Calu3 (cell line): ENCODE data around the gene DOK7. TPM values are rescaled to one million over a fixed set of nuclear protein-coding genes. Genes with fewer than 3 reads are reported as not detected.

Source experiments
- BruUV-seq: library from RNA; stranded (reverse); fragments of 400-500 nt; replicated peaks from 2 replicates; lab custom pipeline; 2021; lab: Mats Ljungman, UMichigan
- CTCF ChIA-PET: fragments of 300-600 bp; sonication (Branson Sonifier 250); formaldehyde crosslinking; loops from one replicate; lab custom pipeline; 2022; ENCODE audit warnings: antibody characterized with exemption; lab: Charles Lee
- DNase-seq: peaks from one replicate; pipeline ENCODE4 v3.0.0; 2022
- H3K27ac Mint-ChIP-seq: one replicate; pipeline ENCODE4 v1.8.0; 2022; ENCODE audit warnings: mixed read lengths; ENCODE audit not compliant: unreplicated experiment
- H3K27me3 Mint-ChIP-seq: one replicate; pipeline ENCODE4 v1.8.0; 2022; ENCODE audit warnings: mixed read lengths; ENCODE audit not compliant: unreplicated experiment
- H3K36me3 Mint-ChIP-seq: one replicate; pipeline ENCODE4 v1.8.0; 2022; ENCODE audit warnings: mild to moderate bottlenecking, moderate library complexity, mixed read lengths; ENCODE audit not compliant: insufficient read depth, unreplicated experiment
- H3K4me1 Mint-ChIP-seq: one replicate; pipeline ENCODE4 v1.8.0; 2022; ENCODE audit warnings: mild to moderate bottlenecking, low read depth, mixed read lengths; ENCODE audit not compliant: unreplicated experiment
- H3K4me3 Mint-ChIP-seq: one replicate; pipeline ENCODE4 v1.8.0; 2022; ENCODE audit warnings: mild to moderate bottlenecking, low read depth, moderate library complexity, mixed read lengths; ENCODE audit not compliant: unreplicated experiment
- H3K9me3 Mint-ChIP-seq: one replicate; pipeline ENCODE4 v1.8.0; 2022; ENCODE audit warnings: low read depth, mixed read lengths; ENCODE audit not compliant: unreplicated experiment
- CTCF ChIP-seq: fragments of 200-600 bp; IDR thresholded peaks from one replicate; pipeline ENCODE4 v1.8.0; 2022; ENCODE audit warnings: antibody characterized with exemption; ENCODE audit not compliant: unreplicated experiment
- intact Hi-C: fragments of 100-400 bp; cut with micrococcal nuclease; formaldehyde crosslinking; loops from one replicate; pipeline ENCODE4 v1.10.0; 2022; ENCODE audit not compliant: unreplicated experiment
- total RNA-seq: library from RNA; stranded (reverse); gene quantifications from 2 replicates; pipeline ENCODE4 v1.2.3, GENCODE V29; 2022

Gene DOK7
- total RNA-seq, 1 experiment from 2014 or later, result 2.7 TPM

DNA sequence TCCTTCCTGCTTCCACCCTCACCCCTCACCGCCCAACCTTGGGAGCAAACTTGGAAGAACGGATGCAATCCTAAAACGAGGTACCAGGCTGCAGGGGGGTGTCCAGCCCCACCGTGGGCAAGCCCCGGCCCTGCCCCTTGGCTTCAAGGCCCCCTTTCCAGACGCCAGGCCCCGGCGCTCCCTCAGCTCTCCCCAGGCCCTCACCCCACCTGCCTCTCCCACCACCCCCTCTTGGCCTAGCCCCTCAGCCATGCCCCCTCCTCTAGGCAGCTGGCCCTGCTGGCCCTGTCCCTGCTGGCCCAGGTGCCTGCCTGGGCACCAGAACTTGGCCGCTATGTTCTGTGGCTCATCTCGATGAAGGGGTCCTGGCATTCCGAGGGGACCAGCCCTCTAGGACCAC is 35.3 kb downstream of the DOK7 start:
- intact Hi-C loops, result no loop called here

DNA sequence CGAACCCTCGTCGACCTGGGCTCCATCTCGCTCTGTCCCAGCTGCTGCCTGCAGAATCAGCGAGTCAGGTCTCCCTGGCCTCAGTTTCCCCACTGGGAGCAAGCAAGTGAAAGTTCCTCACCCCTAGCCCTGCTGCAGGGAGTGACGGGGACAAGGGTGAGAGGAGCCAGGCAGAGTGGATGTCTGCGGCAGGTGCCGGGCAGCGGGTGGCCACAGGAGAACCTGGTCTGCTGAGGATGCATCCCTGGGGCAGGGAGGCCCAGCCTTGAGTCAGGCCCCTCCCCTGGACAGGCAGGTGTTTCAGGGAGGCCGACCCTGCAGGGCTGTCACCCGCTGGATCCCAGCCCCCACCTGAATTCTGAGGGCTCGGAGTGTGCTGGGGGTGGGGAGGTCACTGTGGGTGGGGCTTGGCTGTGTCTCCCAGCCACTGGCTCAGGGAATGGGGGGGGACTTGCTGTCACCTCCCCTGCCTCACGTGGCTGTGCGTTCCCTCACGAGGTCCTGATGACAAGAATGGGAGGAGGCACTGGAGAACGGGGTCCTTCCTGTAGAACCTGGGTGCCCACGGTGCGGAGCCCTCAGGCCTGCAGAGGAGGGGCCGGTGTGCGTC is 35.9 kb downstream of the DOK7 start:
- no peaks in the 10 kb centered on the region for H3K27me3 Mint-ChIP-seq
- no TSS peak for BruUV-seq
- H3K27ac Mint-ChIP-seq, result no peak overlapping the region
- no peak overlapping the region for H3K4me3 Mint-ChIP-seq
- H3K4me1 Mint-ChIP-seq, result no peaks in the 10 kb centered on the region
- intact Hi-C loops, result no loop called here
- CTCF ChIA-PET, result no interaction called here
- peaks cover 5% of the 10 kb centered on the region for H3K36me3 Mint-ChIP-seq
- H3K9me3 Mint-ChIP-seq, result no peaks in the 10 kb centered on the region
- no peak for DNase-seq
- TF ChIP-seq CTCF, result no peak

More for the DNA sequence above, 35.3 kb downstream of the DOK7 start:
- no peak for DNase-seq
- Mint-ChIP-seq H3K36me3 (peaks cover 11% of the 10 kb centered on the region), H3K4me1 (no peaks in the 10 kb centered on the region), H3K4me3 (no peak overlapping the region), H3K27ac (no peak overlapping the region), H3K9me3 (no peaks in the 10 kb centered on the region), H3K27me3 (no peaks in the 10 kb centered on the region)
- BruUV-seq, result no TSS peak
- no peak for TF ChIP-seq CTCF
- CTCF ChIA-PET, result no interaction called here

GRCh38 chr4:3499710-3500109 is 36.6 kb downstream of the DOK7 start:
- intact Hi-C loops, result no loop called here
- TF ChIP-seq CTCF, result no peak
- no TSS peak for BruUV-seq
- no peak overlapping the region for H3K4me3 Mint-ChIP-seq
- H3K9me3 Mint-ChIP-seq, result no peaks in the 10 kb centered on the region
- H3K27me3 Mint-ChIP-seq, result no peaks in the 10 kb centered on the region
- H3K27ac Mint-ChIP-seq, result no peak overlapping the region
- DNase-seq, result no peak
- H3K4me1 Mint-ChIP-seq, result no peaks in the 10 kb centered on the region
- H3K36me3 Mint-ChIP-seq, result peaks cover 5% of the 10 kb centered on the region
- CTCF ChIA-PET, result no interaction called here

- Mint-ChIP-seq H3K9me3 (no peaks in the 10 kb centered on the region), H3K27ac (no peak overlapping the region), H3K36me3 (peaks cover 3% of the 10 kb centered on the region), H3K4me1 (no peaks in the 10 kb centered on the region), H3K27me3 (no peaks in the 10 kb centered on the region), H3K4me3 (no peak overlapping the region)
- intact Hi-C loops, result no loop called here
- DNase-seq, result no peak
- TF ChIP-seq CTCF, result no peak
- CTCF ChIA-PET, result no interaction called here
- BruUV-seq, result no TSS peak
Measured at GRCh38 chr4:3500111-3500510, 37.0 kb downstream of the DOK7 start.
